Smooth muscle cell (in vitro differentiated cells): Measurements from ENCODE around the gene PBX3. TPM values are rescaled to one million over a fixed set of nuclear protein-coding genes. Genes with fewer than 3 reads are reported as not detected.

ENCODE experiments used
- DNase-seq: peaks from one replicate; lab custom pipeline; 2025; ENCODE audit not compliant: unreplicated experiment; lab: John Stamatoyannopoulos, UW
- H2AFZ ChIP-seq: fragments of 200-600 bp; sonication (generic); 2 replicates; pipeline ENCODE4 v1.6.0; 2016; ENCODE audit warnings: antibody characterized with exemption, low read depth, mild to moderate bottlenecking
- H3F3A ChIP-seq: fragments of 200-600 bp; sonication (generic); 2 replicates; pipeline ENCODE4 v1.6.0; 2017; ENCODE audit warnings: antibody characterized with exemption, low read depth
- H3K27ac ChIP-seq: fragments of 200-600 bp; sonication (generic); 2 replicates; pipeline ENCODE4 v1.5.1; 2016; ENCODE audit warnings: low read depth, mild to moderate bottlenecking
- H3K27me3 ChIP-seq: fragments of 200-600 bp; sonication (generic); 2 replicates; pipeline ENCODE4 v1.6.1; 2016; ENCODE audit warnings: low read depth, mild to moderate bottlenecking
- H3K36me3 ChIP-seq: fragments of 200-600 bp; sonication (generic); 2 replicates; pipeline ENCODE4 v1.5.1; 2016; ENCODE audit warnings: low read depth
- H3K4me1 ChIP-seq: fragments of 200-600 bp; sonication (generic); 2 replicates; pipeline ENCODE4 v1.5.1; 2016; ENCODE audit warnings: low read depth
- H3K4me2 ChIP-seq: fragments of 200-600 bp; sonication (generic); 2 replicates; pipeline ENCODE4 v1.6.0; 2016; ENCODE audit warnings: mild to moderate bottlenecking
- H3K4me3 ChIP-seq: fragments of 200-600 bp; sonication (generic); 2 replicates; pipeline ENCODE4 v1.5.1; 2016; ENCODE audit warnings: mild to moderate bottlenecking
- H3K79me2 ChIP-seq: fragments of 200-600 bp; sonication (generic); 2 replicates; pipeline ENCODE4 v1.6.0; 2016; ENCODE audit warnings: low read depth, mild to moderate bottlenecking
- H3K9ac ChIP-seq: fragments of 200-600 bp; sonication (generic); 2 replicates; pipeline ENCODE4 v1.6.0; 2016; ENCODE audit warnings: low read depth
- H3K9me3 ChIP-seq: fragments of 200-600 bp; sonication (generic); replicated peaks from 2 replicates; pipeline ENCODE4 v1.5.1; 2016; ENCODE audit warnings: low read depth
- H4K20me1 ChIP-seq: fragments of 200-600 bp; sonication (generic); 2 replicates; pipeline ENCODE4 v1.6.0; 2016; ENCODE audit warnings: low read depth
- CTCF ChIP-seq: fragments of 200-600 bp; sonication (generic); IDR thresholded peaks from 2 replicates; pipeline ENCODE4 v1.5.1; 2017; ENCODE audit warnings: borderline replicate concordance, mild to moderate bottlenecking, antibody characterized with exemption; ENCODE audit not compliant: insufficient read depth, poor library complexity, severe bottlenecking
- WGBS: methylation state at CpG from one replicate; pipeline ENCODE4 v1.1.7; 2016; ENCODE audit warnings: low lambda C conversion rate; 5-methylcytosine and 5-hydroxymethylcytosine counted together
- polyA plus RNA-seq: library from polyadenylated mRNA; unstranded; fragments of >200 nt; fragmentation: Nextera tagmentation; extraction: Ambion mirVana; gene quantifications from 2 replicates; pipeline ENCODE4 v1.2.1, GENCODE V29; 2016
- total RNA-seq: library from RNA; depleted of rRNA; stranded (reverse); fragments of >200 nt; gene quantifications from 2 replicates; pipeline ENCODE4 v1.2.3, GENCODE V29; 2014

Gene PBX3
- total and polyA plus RNA-seq, 2 experiments from 2014 or later: 15.3 to 34.6 TPM

GRCh38 chr9:125996791-125997190, 249.6 kb downstream of the PBX3 start:
- Histone ChIP-seq H3K4me2 (no peak overlapping the region), H3K36me3 (no peaks in the 10 kb centered on the region), H3K4me3 (no peak overlapping the region), H3K27ac (no peak overlapping the region), H3K9ac (no peak overlapping the region), H3F3A (no peaks in the 10 kb centered on the region), H3K79me2 (no peaks in the 10 kb centered on the region), H3K4me1 (peaks cover 6% of the 10 kb centered on the region), H4K20me1 (no peaks in the 10 kb centered on the region), H3K9me3 (no peaks in the 10 kb centered on the region), H2AFZ (no peak overlapping the region), H3K27me3 (peaks cover 19% of the 10 kb centered on the region)
- no peak for TF ChIP-seq CTCF
- DNase-seq: no peak
- WGBS: 96% methylated on average over 10 of the region's 10 CpGs

- H2AFZ ChIP-seq: no peak overlapping the region
- WGBS: 85% methylated on average over 17 of the region's 17 CpGs
Observed at GRCh38 chr9:125997196-125997823, 250.1 kb downstream of the PBX3 start.

GRCh38 chr9:125998837-125999503, 251.8 kb downstream of the PBX3 start:
- H3K27ac ChIP-seq: no peak overlapping the region
- DNase-seq: no peak
- H3K4me3 ChIP-seq: no peak overlapping the region
- no peak overlapping the region for H3K9ac ChIP-seq
- TF ChIP-seq CTCF: no peak
- H4K20me1 ChIP-seq: no peaks in the 10 kb centered on the region
- H3F3A ChIP-seq: no peaks in the 10 kb centered on the region
- no peaks in the 10 kb centered on the region for H3K9me3 ChIP-seq
- H3K36me3 ChIP-seq: no peaks in the 10 kb centered on the region
- 87% methylated on average over 15 of the region's 17 CpGs for WGBS
- H2AFZ ChIP-seq: no peak overlapping the region
- H3K4me2 ChIP-seq: no peak overlapping the region
- peaks cover 6% of the 10 kb centered on the region for H3K4me1 ChIP-seq
- H3K27me3 ChIP-seq: peaks cover 19% of the 10 kb centered on the region
- no peaks in the 10 kb centered on the region for H3K79me2 ChIP-seq

More at GRCh38 chr9:125997196-125997823, 250.1 kb downstream of the PBX3 start:
- no peak for DNase-seq
- H3K4me1 ChIP-seq: peaks cover 6% of the 10 kb centered on the region
- no peaks in the 10 kb centered on the region for H4K20me1 ChIP-seq
- no peak overlapping the region for H3K4me2 ChIP-seq
- H3K27ac ChIP-seq: no peak overlapping the region
- H3K9me3 ChIP-seq: no peaks in the 10 kb centered on the region
- no peak for TF ChIP-seq CTCF
- H3K27me3 ChIP-seq: peaks cover 19% of the 10 kb centered on the region
- H3K9ac ChIP-seq: no peak overlapping the region
- no peak overlapping the region for H3K4me3 ChIP-seq
- H3K79me2 ChIP-seq: no peaks in the 10 kb centered on the region
- no peaks in the 10 kb centered on the region for H3F3A ChIP-seq
- H3K36me3 ChIP-seq: no peaks in the 10 kb centered on the region

- no peaks in the 10 kb centered on the region for H3K36me3 ChIP-seq
- H3K79me2 ChIP-seq: no peaks in the 10 kb centered on the region
- no peak overlapping the region for H2AFZ ChIP-seq
- no peak overlapping the region for H3K4me2 ChIP-seq
- H3K4me1 ChIP-seq: peaks cover 6% of the 10 kb centered on the region
- H3K27me3 ChIP-seq: peaks cover 19% of the 10 kb centered on the region
- no peak for TF ChIP-seq CTCF
- H3K9me3 ChIP-seq: no peaks in the 10 kb centered on the region
- no peak overlapping the region for H3K9ac ChIP-seq
- no peak overlapping the region for H3K27ac ChIP-seq
- no peaks in the 10 kb centered on the region for H4K20me1 ChIP-seq
- no peaks in the 10 kb centered on the region for H3F3A ChIP-seq
- DNase-seq: no peak
- WGBS: 83% methylated on average over 1 of the region's 2 CpGs
- no peak overlapping the region for H3K4me3 ChIP-seq
Observed at GRCh38 chr9:125999504-125999881, 252.3 kb downstream of the PBX3 start.
